Motor neuron (in vitro differentiated cells): Measurements from ENCODE around the gene CYP4A22. TPM values are rescaled to one million over a fixed set of nuclear protein-coding genes. Genes with fewer than 3 reads are reported as not detected.
"Not testable (repeated sequence)": the region's sequence is repeated elsewhere in the genome, so short reads cannot be mapped to it uniquely, and the experiment has no call there.

Experiments
- ATAC-seq, 8 experiments: fragments of 200-7000 bp; cut with Tn5 transposase; replicated peaks in 6 of 8; 2 replicates each; pipeline ENCODE4 v1.8.0; 2021; ENCODE audit warnings: mild to moderate bottlenecking in 8 of 8, moderate library complexity in 8 of 8
- H3K27ac ChIP-seq, 2 donors: fragments of 250-450 bp; sonication (Bioruptor Pico); 2 replicates each; pipeline ENCODE4 v1.9.0; 2021; ENCODE audit warnings: antibody characterized with exemption in 2 of 2, mild to moderate bottlenecking in 2 of 2, moderate library complexity in 1 of 2
- H3K4me1 ChIP-seq, 2 donors: fragments of 250-450 bp; sonication (Bioruptor Pico); replicated peaks in 1 of 2; 2 replicates each; pipeline ENCODE4 v1.6.1; 2021; ENCODE audit warnings: antibody characterized with exemption in 2 of 2, mild to moderate bottlenecking in 2 of 2, moderate library complexity in 1 of 2
- H3K4me3 ChIP-seq, 5 donors: fragments of 250-450 bp; sonication (Bioruptor Pico); 2 replicates each; pipeline ENCODE4 v1.9.0; 2021; ENCODE audit warnings: antibody characterized with exemption in 5 of 5, mild to moderate bottlenecking in 5 of 5, moderate library complexity in 4 of 5
- WGBS, 10 experiments: fragments of 450-650 bp; shearing (Covaris generic); methylation state at CpG; one replicate each; pipeline ENCODE4 v1.0.0; 2022; 5-methylcytosine and 5-hydroxymethylcytosine counted together
- in situ Hi-C, 9 experiments: fragments of 400-800 bp; cut with MboI; loops; one replicate each; pipeline ENCODE4 v1.15.0; 2021; ENCODE audit warnings: low sequenced_read_pairs in 9 of 9, low pct_unique_long_range_greater_than_20kb in 2 of 9; ENCODE audit not compliant: unreplicated experiment in 9 of 9
- total RNA-seq, 8 experiments: library from RNA; unstranded; fragments of 300-600 nt; gene quantifications; 2 replicates each; pipeline versions ENCODE4 v1.2.3 to v1.2.4, GENCODE V29; 2022

Gene CYP4A22
- 1 to 10 TPM in 2 of 8 experiments, under 1 TPM in 4, not detected in 2; 0.21 to 2.4 (median 0.93) TPM for total RNA-seq

GRCh38 chr1:47137198-47137597, at the start of gene CYP4A22:
TSS of gene CYP4A22 (plus strand) at chr1:47137441. CDS start at chr1:47137486, 45 bp downstream.
- 0 to 93% (median 81%) methylated on average over 1 to 4 of the region's 4 CpGs; no CpG with 5 or more reads in 7 of the 10 experiments for WGBS, 10 experiments
- Histone ChIP-seq H3K27ac (no peak within 1 kb of the TSS), H3K4me1 (no peaks in the 10 kb centered on the region), H3K4me3 (no peak within 1 kb of the TSS)
- ATAC-seq = peak in 1 of 8 experiments; percentile 29
- in situ Hi-C loops = no loop called here

GRCh38 chr1:47089356-47089755, 47.9 kb upstream of the CYP4A22 start:
- H3K4me1 ChIP-seq, H3K27ac ChIP-seq, H3K4me3 ChIP-seq, ATAC-seq, in situ Hi-C loops: not testable (repeated sequence)
- WGBS, 10 experiments = 7 to 14% (median 14%) methylated on average over 1 to 3 of the region's 3 CpGs; no CpG with 5 or more reads in 7 of the 10 experiments

GRCh38 chr1:47091476-47091875, 45.8 kb upstream of the CYP4A22 start:
- in situ Hi-C loops = loop anchor here in 1 of 9 experiments (10.0 kb wide), 1 partner anchor 83 kb away; no protein-coding TSS in a partner anchor
- ATAC-seq = peak in 3 of 8 experiments; percentile 21 to 38 (median 27)
- not testable (repeated sequence) for H3K4me1 ChIP-seq, H3K27ac ChIP-seq, H3K4me3 ChIP-seq
- 0 to 20% (median 0%) methylated on average over 1 of the region's 3 CpGs; no CpG with 5 or more reads in 7 of the 10 experiments for WGBS, 10 experiments

- Histone ChIP-seq H3K27ac (no peak overlapping the region), H3K4me3 (no peak overlapping the region), H3K4me1 (no peaks in the 10 kb centered on the region)
- in situ Hi-C loops = no loop called here
- 52 to 100% (median 83%) methylated on average over 1 to 3 of the region's 3 CpGs; no CpG with 5 or more reads in 5 of the 10 experiments for WGBS, 10 experiments
- ATAC-seq = no peak
These were observed 32.4 kb upstream of the CYP4A22 start for GRCh38 chr1:47104816-47105215.

- Histone ChIP-seq H3K4me3 (no peak overlapping the region), H3K4me1 (no peaks in the 10 kb centered on the region), H3K27ac (no peak overlapping the region)
- ATAC-seq = no peak
- in situ Hi-C loops = no loop called here
- 71 to 90% (median 77%) methylated on average over 1 to 3 of the region's 3 CpGs; no CpG with 5 or more reads in 1 of the 10 experiments for WGBS, 10 experiments
These were observed 30.4 kb upstream of the CYP4A22 start for GRCh38 chr1:47106792-47107191.

- H3K4me3 ChIP-seq, in situ Hi-C loops, H3K27ac ChIP-seq, H3K4me1 ChIP-seq: not testable (repeated sequence)
- peak in 3 of 8 experiments; percentile 66 to 97 (median 95) for ATAC-seq
- 20 to 87% (median 69%) methylated on average over 1 to 6 of the region's 10 CpGs; no CpG with 5 or more reads in 5 of the 10 experiments for WGBS, 10 experiments
These were observed 29.2 kb upstream of the CYP4A22 start for GRCh38 chr1:47107851-47108574.

- H3K27ac ChIP-seq, ATAC-seq, H3K4me3 ChIP-seq, in situ Hi-C loops, H3K4me1 ChIP-seq: not testable (repeated sequence)
These were observed 27.8 kb upstream of the CYP4A22 start for GRCh38 chr1:47109482-47109881.

- H3K27ac ChIP-seq = no peak overlapping the region
- 21 to 89% (median 67%) methylated on average over 1 to 4 of the region's 4 CpGs; no CpG with 5 or more reads in 1 of the 10 experiments for WGBS, 10 experiments
These were observed 24.1 kb upstream of the CYP4A22 start for GRCh38 chr1:47113178-47113577.

GRCh38 chr1:47121039-47121438, 16.2 kb upstream of the CYP4A22 start:
- ATAC-seq, H3K4me3 ChIP-seq, in situ Hi-C loops, H3K27ac ChIP-seq, H3K4me1 ChIP-seq: not testable (repeated sequence)
- WGBS, 10 experiments = 0 to 89% (median 61%) methylated on average over 1 of the region's 1 CpG; no CpG with 5 or more reads in 2 of the 10 experiments

More at GRCh38 chr1:47113178-47113577, 24.1 kb upstream of the CYP4A22 start:
- in situ Hi-C loops = no loop called here
- no peak for ATAC-seq
- Histone ChIP-seq H3K4me3 (no peak overlapping the region), H3K4me1 (no peaks in the 10 kb centered on the region)

GRCh38 chr1:47124834-47125233, 12.4 kb upstream of the CYP4A22 start:
- H3K4me1 ChIP-seq, ATAC-seq, H3K4me3 ChIP-seq, H3K27ac ChIP-seq, in situ Hi-C loops: not testable (repeated sequence)

GRCh38 chr1:47126997-47127396, 10.2 kb upstream of the CYP4A22 start:
- ATAC-seq, H3K27ac ChIP-seq, H3K4me1 ChIP-seq, H3K4me3 ChIP-seq, in situ Hi-C loops: not testable (repeated sequence)
- 60 to 100% (median 100%) methylated on average over 1 to 2 of the region's 2 CpGs; no CpG with 5 or more reads in 6 of the 10 experiments for WGBS, 10 experiments

GRCh38 chr1:47128221-47128620, 9.0 kb upstream of the CYP4A22 start:
- Histone ChIP-seq H3K27ac (no peak overlapping the region), H3K4me1 (no peaks in the 10 kb centered on the region), H3K4me3 (no peak overlapping the region)
- in situ Hi-C loops = no loop called here
- peak in 1 of 8 experiments; percentile 25 for ATAC-seq
- WGBS, 10 experiments = 17 to 100% (median 86%) methylated on average over 1 of the region's 1 CpG; no CpG with 5 or more reads in 4 of the 10 experiments

- WGBS, 10 experiments = 0 to 93% (median 61%) methylated on average over 1 to 2 of the region's 2 CpGs; no CpG with 5 or more reads in 3 of the 10 experiments
- H3K4me1 ChIP-seq, H3K4me3 ChIP-seq, ATAC-seq, H3K27ac ChIP-seq, in situ Hi-C loops: not testable (repeated sequence)
These were observed 8.4 kb upstream of the CYP4A22 start for GRCh38 chr1:47128854-47129253.
